ENCODE results near the gene ACAA1. TPM values are rescaled to one million over a fixed set of nuclear protein-coding genes. Genes with fewer than 3 reads are reported as not detected.

Gene ACAA1
- total and polyA plus RNA-seq, 12 donors, result 42.3 to 200 (median 106) TPM

DNA sequence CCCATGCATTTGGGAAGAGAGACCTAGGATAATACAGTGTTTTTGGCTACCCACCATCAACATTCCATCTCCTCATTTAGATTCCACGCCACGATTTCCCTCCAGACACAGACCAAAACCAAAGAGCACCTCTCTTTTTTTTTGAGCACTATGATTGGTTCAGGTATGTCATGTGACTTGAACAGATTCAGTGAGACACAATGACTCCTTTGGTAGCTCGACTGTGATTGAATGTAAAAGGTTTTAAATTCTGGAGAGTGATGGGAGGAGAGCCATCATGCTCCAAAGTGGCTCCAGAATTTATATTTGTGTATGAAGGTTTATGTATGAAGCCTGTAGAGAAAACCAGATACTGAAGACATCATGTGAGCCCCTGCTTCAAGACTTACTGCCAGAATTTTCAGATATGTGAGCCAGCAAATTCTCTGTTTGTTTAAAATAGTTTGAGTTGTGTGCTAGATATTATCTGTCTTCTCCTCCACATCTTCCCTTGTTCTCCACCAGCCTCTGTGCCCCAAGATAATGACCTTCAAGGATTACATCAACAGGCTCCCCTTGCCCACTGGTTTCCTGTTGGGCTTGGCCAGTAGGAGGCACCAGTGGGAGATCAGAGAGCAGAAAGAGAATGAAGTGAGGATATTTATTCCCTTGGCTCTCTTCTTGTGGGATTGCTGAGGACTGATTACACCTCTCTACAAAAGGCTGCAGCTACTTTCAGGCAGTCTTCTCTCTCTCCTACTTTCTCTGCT is 14.0 kb upstream of the ACAA1 start:
- Histone ChIP-seq H3K27me3 (no peaks in the 10 kb centered on the region), H3K4me1 (replicated peaks in 1 of 2) (peaks cover 0 to 4% of the 10 kb centered on the region in 2 donors), H3K36me3 (replicated peaks in 1 of 2) (no peaks in the 10 kb centered on the region), H3K27ac (no peak overlapping the region), H3K4me3 (no peak overlapping the region), H3K9me3 (replicated peaks in 1 of 3) (no peaks in the 10 kb centered on the region)
- no peak for DNase-seq
- TF ChIP-seq, protein P1, sequence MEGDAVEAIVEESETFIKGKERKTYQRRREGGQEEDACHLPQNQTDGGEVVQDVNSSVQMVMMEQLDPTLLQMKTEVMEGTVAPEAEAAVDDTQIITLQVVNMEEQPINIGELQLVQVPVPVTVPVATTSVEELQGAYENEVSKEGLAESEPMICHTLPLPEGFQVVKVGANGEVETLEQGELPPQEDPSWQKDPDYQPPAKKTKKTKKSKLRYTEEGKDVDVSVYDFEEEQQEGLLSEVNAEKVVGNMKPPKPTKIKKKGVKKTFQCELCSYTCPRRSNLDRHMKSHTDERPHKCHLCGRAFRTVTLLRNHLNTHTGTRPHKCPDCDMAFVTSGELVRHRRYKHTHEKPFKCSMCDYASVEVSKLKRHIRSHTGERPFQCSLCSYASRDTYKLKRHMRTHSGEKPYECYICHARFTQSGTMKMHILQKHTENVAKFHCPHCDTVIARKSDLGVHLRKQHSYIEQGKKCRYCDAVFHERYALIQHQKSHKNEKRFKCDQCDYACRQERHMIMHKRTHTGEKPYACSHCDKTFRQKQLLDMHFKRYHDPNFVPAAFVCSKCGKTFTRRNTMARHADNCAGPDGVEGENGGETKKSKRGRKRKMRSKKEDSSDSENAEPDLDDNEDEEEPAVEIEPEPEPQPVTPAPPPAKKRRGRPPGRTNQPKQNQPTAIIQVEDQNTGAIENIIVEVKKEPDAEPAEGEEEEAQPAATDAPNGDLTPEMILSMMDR (IDR thresholded peaks at IDR 0.05), result no peak
- WGBS, 4 donors, result 83 to 92% (median 85%) methylated on average over 3 of the region's 3 CpGs
- intact Hi-C loops (cut with DNase I), result no loop called here

- TF ChIP-seq, protein P1 (IDR thresholded peaks at IDR 0.05), result no peak
- intact Hi-C loops (cut with DNase I), result loop anchor here in 1 of 2 donors (10.0 kb wide), 1 partner anchor 335 kb away; no protein-coding TSS in a partner anchor
- 50 to 71% (median 67%) methylated on average over 3 of the region's 3 CpGs for WGBS, 4 donors
- no peak overlapping the region for H3K4me3 ChIP-seq
- H3K36me3 ChIP-seq (replicated peaks in 1 of 2), result no peaks in the 10 kb centered on the region
- no peaks in the 10 kb centered on the region for H3K27me3 ChIP-seq
- no peaks in the 10 kb centered on the region for H3K9me3 ChIP-seq (replicated peaks in 1 of 3)
- H3K4me1 ChIP-seq (replicated peaks in 1 of 2), result peaks cover 0 to 4% of the 10 kb centered on the region in 2 donors
- no peak for DNase-seq
- peak overlapping the region in 2 of 5 donors; percentile 59 to 67 for H3K27ac ChIP-seq
These were observed 12.8 kb upstream of the ACAA1 start for GRCh38 chr3:38149708-38150107.

DNA sequence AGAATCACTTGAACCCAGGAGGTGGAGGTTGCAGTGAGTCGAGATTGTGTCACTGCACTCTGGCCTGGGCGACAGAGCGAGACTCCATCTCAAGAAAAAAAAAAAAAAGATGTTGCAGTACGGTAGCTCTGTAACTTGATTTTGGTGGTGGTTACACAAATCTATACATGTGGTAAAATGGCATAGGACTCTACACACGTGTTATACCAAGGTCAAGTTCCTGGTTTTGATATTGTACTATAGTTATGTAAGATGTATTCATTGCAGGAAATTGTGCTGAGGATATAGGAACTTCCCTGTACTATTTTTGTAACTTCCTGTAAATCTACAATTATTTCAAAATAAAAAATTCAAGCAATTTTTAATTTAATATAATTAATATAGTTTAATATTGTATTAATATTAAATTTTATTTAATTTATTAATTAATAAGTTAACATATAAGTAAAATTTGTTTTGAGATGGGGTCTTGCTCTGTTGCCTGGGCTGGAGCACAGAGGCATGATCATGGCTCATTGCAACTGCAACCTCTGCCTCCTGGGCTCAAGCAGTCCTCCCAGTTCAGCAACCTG is 11.5 kb upstream of the ACAA1 start:
- no peak for DNase-seq
- no peaks in the 10 kb centered on the region for H3K9me3 ChIP-seq (replicated peaks in 1 of 3)
- no peaks in the 10 kb centered on the region for H3K27me3 ChIP-seq
- H3K27ac ChIP-seq, result peak overlapping the region in 2 of 5 donors; percentile 43 to 76
- H3K4me3 ChIP-seq, result no peak overlapping the region
- no peaks in the 10 kb centered on the region for H3K4me1 ChIP-seq (replicated peaks in 1 of 2)
- TF ChIP-seq POLR2A (IDR thresholded peaks at IDR 0.05), result no peak
- TF ChIP-seq, protein P1 (IDR thresholded peaks at IDR 0.05), result no peak
- 52 to 80% (median 72%) methylated on average over 5 of the region's 5 CpGs for WGBS, 4 donors
- H3K36me3 ChIP-seq (replicated peaks in 1 of 2), result no peaks in the 10 kb centered on the region
- intact Hi-C loops (cut with DNase I), result loop anchor here in 1 of 2 donors (10.0 kb wide), 1 partner anchor 336 kb away; no protein-coding TSS in a partner anchor

- intact Hi-C loops (cut with DNase I), result loop anchor here in 1 of 2 donors (10.0 kb wide), 1 partner anchor 337 kb away; no protein-coding TSS in a partner anchor
- Histone ChIP-seq H3K4me1 (replicated peaks in 1 of 2) (no peaks in the 10 kb centered on the region), H3K36me3 (replicated peaks in 1 of 2) (peaks cover 0 to 1% of the 10 kb centered on the region in 2 donors), H3K27ac (peak overlapping the region in 2 of 5 donors; percentile 43 to 76), H3K27me3 (no peaks in the 10 kb centered on the region), H3K4me3 (no peak overlapping the region), H3K9me3 (replicated peaks in 1 of 3) (no peaks in the 10 kb centered on the region)
- TF ChIP-seq POLR2A (IDR thresholded peaks at IDR 0.05), result no peak
- TF ChIP-seq, protein P1 (IDR thresholded peaks at IDR 0.05), result no peak
- DNase-seq, result no peak
- WGBS, 4 donors, result 81 to 86% (median 83%) methylated on average over 3 of the region's 3 CpGs
These were observed 10.5 kb upstream of the ACAA1 start for GRCh38 chr3:38147421-38147820.
